HepG2 (cell line): ENCODE measurements around the gene RPL41. TPM values are rescaled to one million over a fixed set of nuclear protein-coding genes. Genes with fewer than 3 reads are reported as not detected.

Source experiments
- DNMT3B ChIP-seq: conservative IDR thresholded peaks from 2 replicates; pipeline ENCODE4 v1.6.1; 2016; ENCODE audit warnings: missing biosample characterization, control low read depth
- FOXK2 ChIP-seq: fragments of 450-650 bp; IDR thresholded peaks from 2 replicates; pipeline ENCODE4 v1.6.1; 2016
- KLF9 ChIP-seq: IDR thresholded peaks from 2 replicates; pipeline ENCODE4 v1.6.1; 2016; ENCODE audit warnings: low read depth
- MEF2D ChIP-seq: sonication (generic); formaldehyde crosslinking; IDR thresholded peaks from 2 replicates; pipeline ENCODE4 v1.5.1; 2020; ENCODE audit warnings: mild to moderate bottlenecking, missing genetic modification reagents
- MIXL1 ChIP-seq: IDR thresholded peaks from 2 replicates; pipeline ENCODE4 v1.6.1; 2016
- NONO ChIP-seq, 2 experiments: fragments of 450-650 bp in 1 of 2; sonication (generic) in 1 of 2; formaldehyde crosslinking in 1 of 2; IDR thresholded peaks in 1 of 2; conservative IDR thresholded peaks in 1 of 2; 2 replicates each; pipeline versions ENCODE4 v1.6.1 to v1.8.0; 2017 to 2022; ENCODE audit warnings: mild to moderate bottlenecking in 1 of 2, missing genetic modification reagents in 1 of 2, moderate library complexity in 1 of 2
- PHF21A ChIP-seq: sonication (generic); formaldehyde crosslinking; IDR thresholded peaks from 2 replicates; pipeline ENCODE4 v1.5.0; 2020; ENCODE audit warnings: mild to moderate bottlenecking, missing genetic modification reagents
- SMC3 ChIP-seq: IDR thresholded peaks from 2 replicates; pipeline ENCODE4 v1.6.1; 2011; ENCODE audit warnings: low read length, improper control_type of control experiment
- SP2 ChIP-seq: sonication (generic); formaldehyde crosslinking; IDR thresholded peaks from 2 replicates; pipeline ENCODE4 v1.5.1; 2020; ENCODE audit warnings: mild to moderate bottlenecking, missing genetic modification reagents
- ZNF274 ChIP-seq: sonication (generic); formaldehyde crosslinking; IDR thresholded peaks from 2 replicates; pipeline ENCODE4 v1.5.1; 2020; ENCODE audit warnings: mild to moderate bottlenecking, missing genetic modification reagents
- ZNF333 ChIP-seq: sonication (generic); formaldehyde crosslinking; IDR thresholded peaks from 2 replicates; pipeline ENCODE4 v1.4.0; 2020; ENCODE audit warnings: mild to moderate bottlenecking, missing genetic modification reagents, borderline replicate concordance
- ZNF430 ChIP-seq: sonication (generic); formaldehyde crosslinking; IDR thresholded peaks from 2 replicates; pipeline ENCODE4 v1.9.0; 2021; ENCODE audit warnings: mild to moderate bottlenecking, missing genetic modification reagents
- ZNF441 ChIP-seq: sonication (generic); formaldehyde crosslinking; IDR thresholded peaks from 2 replicates; pipeline ENCODE4 v1.7.0; 2021; ENCODE audit warnings: missing genetic modification reagents, borderline replicate concordance
- ZNF530 ChIP-seq: sonication (generic); formaldehyde crosslinking; IDR thresholded peaks from 2 replicates; pipeline ENCODE4 v1.5.0; 2020; ENCODE audit warnings: low read depth, mild to moderate bottlenecking, missing genetic modification reagents
- ZNF557 ChIP-seq: sonication (generic); formaldehyde crosslinking; IDR thresholded peaks from 2 replicates; pipeline ENCODE4 v1.4.0; 2020; ENCODE audit warnings: missing genetic modification reagents
- ZNF572 ChIP-seq: sonication (generic); formaldehyde crosslinking; IDR thresholded peaks from 2 replicates; pipeline ENCODE4 v1.5.1; 2020; ENCODE audit warnings: mild to moderate bottlenecking, missing genetic modification reagents
- ZNF589 ChIP-seq: sonication (generic); formaldehyde crosslinking; conservative IDR thresholded peaks from 2 replicates; pipeline ENCODE4 v1.8.0; 2022; ENCODE audit warnings: mild to moderate bottlenecking, moderate library complexity, missing genetic modification reagents
- ZNF629 ChIP-seq: sonication (generic); formaldehyde crosslinking; conservative IDR thresholded peaks from 2 replicates; pipeline ENCODE4 v1.5.0; 2020; ENCODE audit warnings: missing genetic modification reagents
- ZNF747 ChIP-seq: sonication (generic); formaldehyde crosslinking; IDR thresholded peaks from 2 replicates; pipeline ENCODE4 v1.8.1; 2023; ENCODE audit warnings: missing genetic modification reagents, mild to moderate bottlenecking, borderline replicate concordance
- ZSCAN9 ChIP-seq: IDR thresholded peaks from 2 replicates; pipeline ENCODE4 v1.6.1; 2016; ENCODE audit warnings: borderline replicate concordance
- polyA plus RNA-seq, 8 experiments: library from polyadenylated mRNA; depleted of rRNA in 3 of 8; stranded (reverse) in 7 of 8; unstranded in 1 of 8; fragments of >200 nt; fragmentation: Illumina TruSeq in 4 of 8; extraction: Trizol in 4 of 8; gene quantifications; 2 replicates each; pipeline versions ENCODE4 v1.2.1 to v1.2.3, GENCODE V29; 2011 to 2016; ENCODE audit warnings: low read depth in 4 of 8, missing spikeins in 1 of 8, mixed read lengths in 1 of 8; ENCODE audit not compliant: insufficient read depth in 1 of 8
- total RNA-seq, 5 experiments: library from RNA; depleted of rRNA; stranded (reverse); fragments of >200 nt; fragmentation: Illumina TruSeq; extraction: Trizol; gene quantifications; 2 replicates each; pipeline ENCODE4 v1.2.3, GENCODE V29; 2016; ENCODE audit warnings: low read depth in 1 of 5
- TF ChIP-seq, protein P1 (sequence below): sonication (generic); formaldehyde crosslinking; IDR thresholded peaks from 2 replicates; pipeline ENCODE4 v1.5.0; 2020; ENCODE audit warnings: mild to moderate bottlenecking, missing genetic modification reagents
- TF ChIP-seq, protein P2 (sequence below): sonication (generic); formaldehyde crosslinking; IDR thresholded peaks from 2 replicates; pipeline ENCODE4 v1.8.0; 2023; ENCODE audit warnings: mild to moderate bottlenecking, missing genetic modification reagents
- TF ChIP-seq, protein P3 (sequence below): sonication (generic); formaldehyde crosslinking; IDR thresholded peaks from 2 replicates; pipeline ENCODE4 v1.4.0; 2020; ENCODE audit warnings: missing genetic modification reagents, borderline replicate concordance
- TF ChIP-seq, protein P4 (sequence below): sonication (generic); formaldehyde crosslinking; IDR thresholded peaks from 2 replicates; pipeline ENCODE4 v1.4.0; 2020; ENCODE audit warnings: low read depth, mild to moderate bottlenecking, missing genetic modification reagents

Gene RPL41
- total and polyA plus RNA-seq, 2 of the 13 experiments (the other 11 are each of a cell fraction or from before 2014, with no cell fraction given) = 4,012 to 7,670 TPM

DNA sequence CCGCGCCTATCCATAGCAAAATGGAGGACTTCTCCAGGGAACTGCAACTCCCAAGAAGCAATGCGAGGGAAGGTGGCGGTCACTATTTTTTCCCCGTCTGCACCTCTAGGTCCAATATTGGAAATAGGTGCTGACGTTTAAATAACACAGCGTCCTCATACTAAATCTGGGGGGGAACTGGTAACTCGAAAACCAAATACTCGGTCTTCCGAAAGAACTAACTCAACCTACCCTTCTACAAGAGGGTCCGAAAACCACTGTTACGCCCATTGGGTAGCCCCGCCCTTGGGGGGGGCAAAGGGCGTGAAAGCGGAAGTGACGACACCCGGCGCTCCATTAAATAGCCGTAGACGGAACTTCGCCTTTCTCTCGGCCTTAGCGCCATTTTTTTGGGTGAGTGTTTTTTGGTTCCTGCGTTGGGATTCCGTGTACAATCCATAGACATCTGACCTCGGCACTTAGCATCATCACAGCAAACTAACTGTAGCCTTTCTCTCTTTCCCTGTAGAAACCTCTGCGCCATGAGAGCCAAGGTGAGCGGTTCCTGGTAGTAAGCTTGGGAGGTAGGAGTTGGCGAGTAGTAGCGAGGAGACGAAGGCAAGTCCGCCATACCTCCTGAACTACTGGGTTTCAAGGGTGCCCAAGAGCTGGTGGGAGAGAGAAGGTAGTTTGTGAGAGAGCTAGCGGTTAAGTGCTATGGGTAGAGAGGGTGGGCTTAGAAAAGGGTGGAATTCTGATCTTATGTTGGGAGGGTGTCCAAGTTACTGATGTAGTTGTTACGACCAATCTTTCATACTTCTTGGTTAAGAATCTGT lies at the start of gene RPL41 (continued):
- no peak for TF ChIP-seq SP2
- TF ChIP-seq ZNF441 = 0 out of 2 replicates have a peak, but pooled peaks have one; percentile 28
- TF ChIP-seq, protein P1, sequence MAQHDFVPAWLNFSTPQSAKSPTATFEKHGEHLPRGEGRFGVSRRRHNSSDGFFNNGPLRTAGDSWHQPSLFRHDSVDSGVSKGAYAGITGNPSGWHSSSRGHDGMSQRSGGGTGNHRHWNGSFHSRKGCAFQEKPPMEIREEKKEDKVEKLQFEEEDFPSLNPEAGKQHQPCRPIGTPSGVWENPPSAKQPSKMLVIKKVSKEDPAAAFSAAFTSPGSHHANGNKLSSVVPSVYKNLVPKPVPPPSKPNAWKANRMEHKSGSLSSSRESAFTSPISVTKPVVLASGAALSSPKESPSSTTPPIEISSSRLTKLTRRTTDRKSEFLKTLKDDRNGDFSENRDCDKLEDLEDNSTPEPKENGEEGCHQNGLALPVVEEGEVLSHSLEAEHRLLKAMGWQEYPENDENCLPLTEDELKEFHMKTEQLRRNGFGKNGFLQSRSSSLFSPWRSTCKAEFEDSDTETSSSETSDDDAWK (CRISPR knock-in tag) = no peak
- TF ChIP-seq ZNF274 (CRISPR knock-in tag) = no peak
- no peak for TF ChIP-seq ZNF572 (CRISPR knock-in tag)
- no peak for TF ChIP-seq ZNF589 (CRISPR knock-in tag)
- no peak for TF ChIP-seq FOXK2
- TF ChIP-seq ZSCAN9 (CRISPR knock-in tag) = 0 out of 2 replicates have a peak, but pooled peaks have one; percentile 74
- no peak for TF ChIP-seq ZNF530
- no peak; the same call in 1 of the 2 replicates for TF ChIP-seq KLF9 (CRISPR knock-in tag)
- peak; percentile 90 for TF ChIP-seq ZNF333 (CRISPR knock-in tag)
- TF ChIP-seq PHF21A (CRISPR knock-in tag) = no peak; the same call in 1 of the 2 replicates
- no peak for TF ChIP-seq NONO (IDR thresholded peaks at IDR 0.05)
- TF ChIP-seq NONO (CRISPR knock-in tag; conservative IDR thresholded peaks at IDR 0.05) = 0 out of 2 replicates have a peak, but pooled peaks have one; percentile 42
- TF ChIP-seq, protein P2, sequence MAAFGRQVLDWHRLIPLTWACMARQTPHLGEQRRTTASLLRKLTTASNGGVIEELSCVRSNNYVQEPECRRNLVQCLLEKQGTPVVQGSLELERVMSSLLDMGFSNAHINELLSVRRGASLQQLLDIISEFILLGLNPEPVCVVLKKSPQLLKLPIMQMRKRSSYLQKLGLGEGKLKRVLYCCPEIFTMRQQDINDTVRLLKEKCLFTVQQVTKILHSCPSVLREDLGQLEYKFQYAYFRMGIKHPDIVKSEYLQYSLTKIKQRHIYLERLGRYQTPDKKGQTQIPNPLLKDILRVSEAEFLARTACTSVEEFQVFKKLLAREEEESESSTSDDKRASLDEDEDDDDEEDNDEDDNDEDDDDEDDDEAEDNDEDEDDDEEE (CRISPR knock-in tag) = no peak
- TF ChIP-seq MIXL1 (CRISPR knock-in tag) = peak; percentile 54
- peak; percentile 83; the same call in 1 of the 2 replicates for TF ChIP-seq MEF2D
- 0 out of 2 replicates have a peak, but pooled peaks have one; percentile 6 for TF ChIP-seq SMC3
- TF ChIP-seq ZNF747 (CRISPR knock-in tag) = 0 out of 2 replicates have a peak, but pooled peaks have one; percentile 59
- TF ChIP-seq, protein P3, sequence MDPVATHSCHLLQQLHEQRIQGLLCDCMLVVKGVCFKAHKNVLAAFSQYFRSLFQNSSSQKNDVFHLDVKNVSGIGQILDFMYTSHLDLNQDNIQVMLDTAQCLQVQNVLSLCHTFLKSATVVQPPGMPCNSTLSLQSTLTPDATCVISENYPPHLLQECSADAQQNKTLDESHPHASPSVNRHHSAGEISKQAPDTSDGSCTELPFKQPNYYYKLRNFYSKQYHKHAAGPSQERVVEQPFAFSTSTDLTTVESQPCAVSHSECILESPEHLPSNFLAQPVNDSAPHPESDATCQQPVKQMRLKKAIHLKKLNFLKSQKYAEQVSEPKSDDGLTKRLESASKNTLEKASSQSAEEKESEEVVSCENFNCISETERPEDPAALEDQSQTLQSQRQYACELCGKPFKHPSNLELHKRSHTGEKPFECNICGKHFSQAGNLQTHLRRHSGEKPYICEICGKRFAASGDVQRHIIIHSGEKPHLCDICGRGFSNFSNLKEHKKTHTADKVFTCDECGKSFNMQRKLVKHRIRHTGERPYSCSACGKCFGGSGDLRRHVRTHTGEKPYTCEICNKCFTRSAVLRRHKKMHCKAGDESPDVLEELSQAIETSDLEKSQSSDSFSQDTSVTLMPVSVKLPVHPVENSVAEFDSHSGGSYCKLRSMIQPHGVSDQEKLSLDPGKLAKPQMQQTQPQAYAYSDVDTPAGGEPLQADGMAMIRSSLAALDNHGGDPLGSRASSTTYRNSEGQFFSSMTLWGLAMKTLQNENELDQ (CRISPR knock-in tag) = peak; percentile 56; the same call in 1 of the 2 replicates
- TF ChIP-seq DNMT3B (CRISPR knock-in tag) = peak; percentile 82; the same call in 1 of the 2 replicates
- TF ChIP-seq ZNF430 (CRISPR knock-in tag) = peak; percentile 56; the same call in 1 of the 2 replicates
- 0 out of 2 replicates have a peak, but pooled peaks have one; percentile 58 for TF ChIP-seq ZNF557 (CRISPR knock-in tag)
- TF ChIP-seq, protein P4, sequence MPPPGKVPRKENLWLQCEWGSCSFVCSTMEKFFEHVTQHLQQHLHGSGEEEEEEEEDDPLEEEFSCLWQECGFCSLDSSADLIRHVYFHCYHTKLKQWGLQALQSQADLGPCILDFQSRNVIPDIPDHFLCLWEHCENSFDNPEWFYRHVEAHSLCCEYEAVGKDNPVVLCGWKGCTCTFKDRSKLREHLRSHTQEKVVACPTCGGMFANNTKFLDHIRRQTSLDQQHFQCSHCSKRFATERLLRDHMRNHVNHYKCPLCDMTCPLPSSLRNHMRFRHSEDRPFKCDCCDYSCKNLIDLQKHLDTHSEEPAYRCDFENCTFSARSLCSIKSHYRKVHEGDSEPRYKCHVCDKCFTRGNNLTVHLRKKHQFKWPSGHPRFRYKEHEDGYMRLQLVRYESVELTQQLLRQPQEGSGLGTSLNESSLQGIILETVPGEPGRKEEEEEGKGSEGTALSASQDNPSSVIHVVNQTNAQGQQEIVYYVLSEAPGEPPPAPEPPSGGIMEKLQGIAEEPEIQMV (CRISPR knock-in tag) = peak; percentile 73
- 0 out of 2 replicates have a peak, but pooled peaks have one; percentile 24 for TF ChIP-seq ZNF629
